OCI-LY3 (cell line): ENCODE results near the gene LRRC3C.

Experiments used
- H2AFZ ChIP-seq: fragments of 200-600, 300-600 bp; shearing (Covaris generic); 2 replicates; pipeline ENCODE4 v1.6.0; 2014; ENCODE audit warnings: antibody characterized with exemption, low read depth, low read length
- H3K27ac ChIP-seq: fragments of 200-600, 300-600 bp; sonication (generic); 2 replicates; pipeline ENCODE4 v1.5.1; 2014; ENCODE audit warnings: mild to moderate bottlenecking, low read length, moderate library complexity, mixed read lengths
- H3K27me3 ChIP-seq: fragments of 200-600, 300-600 bp; sonication (generic); 2 replicates; pipeline ENCODE4 v1.6.1; 2014; ENCODE audit warnings: low read depth, low read length, mixed read lengths
- H3K36me3 ChIP-seq: fragments of 200-600, 300-600 bp; sonication (generic); replicated peaks from 2 replicates; pipeline ENCODE3; 2014; ENCODE audit warnings: low read depth, low read length, mixed read lengths
- H3K4me1 ChIP-seq: fragments of 300-600, 200-600 bp; sonication (generic); 2 replicates; pipeline ENCODE4 v1.6.1; 2014; ENCODE audit warnings: low read length, mixed read lengths
- H3K4me2 ChIP-seq: fragments of 200-600, 300-600 bp; sonication (generic); 2 replicates; pipeline ENCODE4 v1.6.1; 2014; ENCODE audit warnings: low read length, mixed read lengths
- H3K4me3 ChIP-seq: fragments of 300-600, 200-600 bp; sonication (generic); 2 replicates; pipeline ENCODE4 v1.5.1; 2014; ENCODE audit warnings: antibody characterized with exemption, mild to moderate bottlenecking, low read length, moderate library complexity
- H3K79me2 ChIP-seq: fragments of 300-600, 200-600 bp; shearing (Covaris generic); 2 replicates; pipeline ENCODE4 v1.6.1; 2014; ENCODE audit warnings: mild to moderate bottlenecking, low read length, mixed read lengths
- H3K9ac ChIP-seq: fragments of 300-600, 200-600 bp; shearing (Covaris generic); 2 replicates; pipeline ENCODE4 v1.6.0; 2014; ENCODE audit warnings: mild to moderate bottlenecking, low read length, moderate library complexity
- H3K9me3 ChIP-seq: fragments of 200-600, 300-600 bp; shearing (Covaris generic); 2 replicates; pipeline ENCODE4 v1.6.1; 2014; ENCODE audit warnings: low read length, mixed read lengths; ENCODE audit not compliant: insufficient read depth
- H4K20me1 ChIP-seq: fragments of 200-600, 300-600 bp; sonication (generic); 2 replicates; pipeline ENCODE4 v1.6.1; 2016; ENCODE audit warnings: low read length, mixed read lengths; ENCODE audit not compliant: insufficient read depth
- EZH2phosphoT487 ChIP-seq: fragments of 200-600 bp; shearing (Covaris generic); IDR thresholded peaks from 2 replicates; pipeline ENCODE4 v1.6.1; 2018; ENCODE audit warnings: antibody characterized with exemption, mixed run types, low read depth
- TF ChIP-seq, protein P1 (sequence below): fragments of 200-600, 300-600 bp; sonication (generic); IDR thresholded peaks from 2 replicates; pipeline ENCODE4 v1.5.1; 2014; ENCODE audit warnings: antibody characterized with exemption, low read length, low read depth

LRRC3C gene

DNA sequence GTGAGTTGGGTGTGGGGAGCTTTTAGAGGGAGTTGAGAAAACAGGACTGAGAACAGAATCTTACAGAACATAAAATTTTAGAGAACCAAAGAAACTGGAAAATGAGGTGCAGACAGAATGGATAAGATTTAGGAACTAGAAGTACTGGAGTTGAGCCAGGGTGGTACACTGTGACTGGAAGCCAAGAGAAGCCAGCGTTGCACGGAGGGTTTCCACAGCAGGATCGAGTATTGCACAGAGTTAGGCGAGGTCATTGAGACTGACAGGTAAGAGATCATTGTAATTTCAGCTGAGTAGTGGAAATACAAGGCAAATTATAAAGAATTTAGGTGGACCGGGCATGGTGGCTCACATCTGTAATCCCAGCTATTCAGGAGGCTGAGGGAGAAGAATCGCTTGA, 41.8 kb downstream of the LRRC3C start:
- TF ChIP-seq, protein P1, sequence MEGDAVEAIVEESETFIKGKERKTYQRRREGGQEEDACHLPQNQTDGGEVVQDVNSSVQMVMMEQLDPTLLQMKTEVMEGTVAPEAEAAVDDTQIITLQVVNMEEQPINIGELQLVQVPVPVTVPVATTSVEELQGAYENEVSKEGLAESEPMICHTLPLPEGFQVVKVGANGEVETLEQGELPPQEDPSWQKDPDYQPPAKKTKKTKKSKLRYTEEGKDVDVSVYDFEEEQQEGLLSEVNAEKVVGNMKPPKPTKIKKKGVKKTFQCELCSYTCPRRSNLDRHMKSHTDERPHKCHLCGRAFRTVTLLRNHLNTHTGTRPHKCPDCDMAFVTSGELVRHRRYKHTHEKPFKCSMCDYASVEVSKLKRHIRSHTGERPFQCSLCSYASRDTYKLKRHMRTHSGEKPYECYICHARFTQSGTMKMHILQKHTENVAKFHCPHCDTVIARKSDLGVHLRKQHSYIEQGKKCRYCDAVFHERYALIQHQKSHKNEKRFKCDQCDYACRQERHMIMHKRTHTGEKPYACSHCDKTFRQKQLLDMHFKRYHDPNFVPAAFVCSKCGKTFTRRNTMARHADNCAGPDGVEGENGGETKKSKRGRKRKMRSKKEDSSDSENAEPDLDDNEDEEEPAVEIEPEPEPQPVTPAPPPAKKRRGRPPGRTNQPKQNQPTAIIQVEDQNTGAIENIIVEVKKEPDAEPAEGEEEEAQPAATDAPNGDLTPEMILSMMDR: no peak
- TF ChIP-seq EZH2phosphoT487: no peak
- Histone ChIP-seq H2AFZ (no peak overlapping the region), H3K4me3 (no peak overlapping the region), H3K4me2 (no peak overlapping the region), H3K9ac (no peak overlapping the region), H3K9me3 (no peaks in the 10 kb centered on the region), H4K20me1 (no peaks in the 10 kb centered on the region), H3K79me2 (no peaks in the 10 kb centered on the region), H3K27me3 (peaks cover 35% of the 10 kb centered on the region), H3K36me3 (no peaks in the 10 kb centered on the region), H3K4me1 (peaks cover 10% of the 10 kb centered on the region), H3K27ac (no peak overlapping the region)

DNA sequence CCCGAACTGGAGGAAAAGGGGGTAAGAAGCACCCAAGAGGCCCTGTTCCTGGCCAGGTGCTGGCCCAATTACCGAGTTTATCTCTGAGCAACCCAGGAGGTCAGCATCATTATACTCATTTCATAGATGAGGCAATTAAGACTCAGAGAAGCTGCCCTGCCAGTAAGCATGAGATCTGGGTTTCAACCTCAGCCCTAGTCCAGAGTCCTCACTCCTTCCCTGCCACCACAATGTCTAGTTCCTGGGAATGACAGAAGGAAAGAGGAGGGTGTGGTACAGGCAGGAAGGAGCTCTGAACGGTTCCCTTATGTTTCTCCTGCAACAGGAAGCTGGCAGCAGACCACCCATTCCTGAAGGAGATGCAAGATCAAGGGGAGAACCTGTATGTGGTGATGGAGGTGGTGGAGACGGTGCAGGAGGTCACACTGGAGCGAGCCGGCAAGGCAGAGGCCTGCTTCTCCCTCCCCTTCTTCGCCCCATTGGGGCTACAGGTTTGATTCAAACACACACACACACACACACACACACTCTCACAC, 42.7 kb downstream of the LRRC3C start:
- Histone ChIP-seq H3K27me3 (peaks cover 38% of the 10 kb centered on the region), H4K20me1 (no peaks in the 10 kb centered on the region), H3K36me3 (no peaks in the 10 kb centered on the region), H3K79me2 (no peaks in the 10 kb centered on the region), H3K9ac (no peak overlapping the region), H3K9me3 (no peaks in the 10 kb centered on the region), H3K4me2 (no peak overlapping the region), H3K4me3 (no peak overlapping the region), H2AFZ (no peak overlapping the region), H3K27ac (no peak overlapping the region), H3K4me1 (peaks cover 10% of the 10 kb centered on the region)
- TF ChIP-seq, protein P1: no peak
- no peak for TF ChIP-seq EZH2phosphoT487

DNA sequence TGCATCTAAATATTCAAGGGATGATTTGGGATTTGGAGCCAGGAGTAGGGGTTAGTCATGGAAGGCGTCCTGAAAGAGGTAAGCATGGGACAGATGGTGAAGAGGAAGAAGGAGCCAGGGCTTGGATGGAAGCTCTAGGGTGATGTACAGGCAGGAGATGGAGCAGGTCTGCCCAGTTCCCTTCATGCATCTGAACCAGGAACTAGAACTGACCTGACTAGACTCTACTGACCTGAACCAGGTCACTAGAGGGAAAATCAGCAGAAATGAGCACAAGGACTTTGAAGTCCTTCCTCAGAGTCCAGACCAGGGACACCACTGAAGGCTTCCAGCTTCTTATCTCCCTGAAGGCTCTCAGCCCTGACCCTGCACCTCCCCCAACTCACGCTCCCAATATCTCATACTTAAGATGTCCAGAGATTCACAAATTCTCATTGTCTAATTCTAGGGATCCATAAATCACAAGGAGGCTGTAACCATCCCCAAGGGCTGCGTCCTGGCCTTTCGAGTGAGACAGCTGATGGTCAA, 43.6 kb downstream of the LRRC3C start:
- no peaks in the 10 kb centered on the region for H4K20me1 ChIP-seq
- no peak overlapping the region for H3K9ac ChIP-seq
- no peak overlapping the region for H3K4me3 ChIP-seq
- H3K4me1 ChIP-seq: peaks cover 10% of the 10 kb centered on the region
- H3K4me2 ChIP-seq: no peak overlapping the region
- H3K36me3 ChIP-seq: no peaks in the 10 kb centered on the region
- no peak overlapping the region for H3K27ac ChIP-seq
- no peaks in the 10 kb centered on the region for H3K9me3 ChIP-seq
- H2AFZ ChIP-seq: no peak overlapping the region
- no peaks in the 10 kb centered on the region for H3K79me2 ChIP-seq
- TF ChIP-seq, protein P1: no peak
- TF ChIP-seq EZH2phosphoT487: no peak
- H3K27me3 ChIP-seq: peaks cover 47% of the 10 kb centered on the region

DNA sequence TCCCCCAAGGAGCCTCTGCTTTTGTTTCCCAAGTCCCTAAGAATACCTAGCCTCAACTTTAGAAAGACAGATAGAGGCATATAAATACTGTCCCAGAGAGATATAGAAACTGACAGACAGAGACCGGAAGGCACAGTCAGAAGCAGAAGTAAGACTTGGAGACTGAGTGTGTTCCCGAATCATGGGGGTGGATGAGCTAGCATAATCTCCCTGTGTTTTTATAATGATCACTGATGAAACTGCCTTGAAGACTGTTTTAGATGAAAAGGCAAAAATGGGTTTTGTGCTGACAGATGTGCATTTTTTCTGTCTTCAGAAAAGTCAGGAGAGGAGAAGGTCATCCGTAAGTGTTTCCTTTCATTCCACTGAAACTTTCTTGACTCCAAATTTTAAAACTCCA, 44.7 kb downstream of the LRRC3C start:
- H3K36me3 ChIP-seq: no peaks in the 10 kb centered on the region
- H3K79me2 ChIP-seq: no peaks in the 10 kb centered on the region
- H3K4me1 ChIP-seq: peaks cover 10% of the 10 kb centered on the region
- peak overlapping the region; percentile 87; the same call in 1 of the 2 replicates for H2AFZ ChIP-seq
- no peaks in the 10 kb centered on the region for H3K9me3 ChIP-seq
- peak overlapping the region; percentile 28; the same call in 1 of the 2 replicates for H3K9ac ChIP-seq
- no peak overlapping the region for H3K27ac ChIP-seq
- H3K4me3 ChIP-seq: peak overlapping the region; percentile 63
- no peaks in the 10 kb centered on the region for H4K20me1 ChIP-seq
- H3K4me2 ChIP-seq: peak overlapping the region; percentile 72
- no peak for TF ChIP-seq EZH2phosphoT487
- TF ChIP-seq, protein P1: no peak
- peaks cover 43% of the 10 kb centered on the region for H3K27me3 ChIP-seq
